Spinal cord (tissue), 10 donors: ENCODE results near the gene NUDT15. TPM values are rescaled to one million over a fixed set of nuclear protein-coding genes. Genes with fewer than 3 reads are reported as not detected.
"Not testable (repeated sequence)": the region's sequence is repeated elsewhere in the genome, so short reads cannot be mapped to it uniquely, and the experiment has no call there.

Experiments
- DNase-seq, 6 donors: peaks; one replicate each; pipeline versions ENCODE4 v3.0.0 to v3.0.0-alpha.2; 2013 to 2015; ENCODE audit warnings: low spot score in 6 of 6, low read depth in 4 of 6
- H3K27ac ChIP-seq: one replicate; pipeline ENCODE4 v1.5.1; 2013; ENCODE audit warnings: low read depth, low read length, control low read depth
- H3K27me3 ChIP-seq: one replicate; pipeline ENCODE4 v1.6.1; 2013; ENCODE audit warnings: low read length; ENCODE audit not compliant: control insufficient read depth, insufficient read depth
- H3K36me3 ChIP-seq: one replicate; pipeline ENCODE4 v1.6.1; 2013; ENCODE audit warnings: low read length; ENCODE audit not compliant: control insufficient read depth, insufficient read depth
- H3K4me1 ChIP-seq: one replicate; pipeline ENCODE4 v1.6.1; 2013; ENCODE audit warnings: low read length; ENCODE audit not compliant: control insufficient read depth, insufficient read depth
- H3K4me3 ChIP-seq: one replicate; pipeline ENCODE4 v1.5.1; 2013; ENCODE audit warnings: low read depth, low read length, control low read depth
- H3K9me3 ChIP-seq: one replicate; pipeline ENCODE4 v1.6.1; 2013; ENCODE audit warnings: low read length; ENCODE audit not compliant: control insufficient read depth, insufficient read depth
- WGBS: methylation state at CpG from one replicate; pipeline ENCODE4 v1.1.5; 2013; ENCODE audit warnings: missing lambda C conversion rate; ENCODE audit not compliant: insufficient coverage; 5-methylcytosine and 5-hydroxymethylcytosine counted together
- polyA plus RNA-seq, 2 donors: library from polyadenylated mRNA; unstranded; fragments of 120-200 nt; gene quantifications; one replicate each; pipeline ENCODE4 v1.2.1, GENCODE V29; 2013; ENCODE audit not compliant: insufficient read length in 2 of 2
- total RNA-seq, 2 donors: library from RNA; depleted of rRNA in 1 of 2; stranded (reverse); fragments of 120-200 nt in 1 of 2; fragments of >200 nt in 1 of 2; gene quantifications; one replicate each; pipeline versions ENCODE4 v1.2.3 to v1.2.4, GENCODE V29; 2013 to 2014
- donor health status: healthy.

The NUDT15 gene
- total and polyA plus RNA-seq, 4 donors, result 14.1 to 16.5 (median 15.3) TPM

DNA sequence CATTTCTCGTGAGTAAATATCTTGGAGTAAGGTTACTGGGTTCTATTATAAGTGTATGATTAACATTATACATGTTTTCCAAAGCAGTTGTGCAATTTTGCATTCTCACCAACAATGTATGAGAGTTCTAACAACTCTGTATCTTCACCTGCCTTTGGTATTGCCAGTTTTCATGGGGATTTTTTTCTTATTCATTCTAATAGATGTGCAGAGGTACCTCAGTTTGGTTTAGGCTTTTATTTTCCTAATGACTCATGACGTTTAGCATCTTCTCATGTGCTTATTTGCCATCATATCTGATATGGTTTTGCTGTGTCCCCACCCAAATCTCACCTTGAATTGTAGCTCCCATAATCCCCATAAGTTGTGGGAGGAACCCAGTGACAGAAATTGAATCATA, 7.7 kb upstream of the NUDT15 start:
- Histone ChIP-seq H3K36me3 (no peaks in the 10 kb centered on the region), H3K4me3 (no peak overlapping the region), H3K4me1 (no peaks in the 10 kb centered on the region), H3K9me3 (peaks cover 8% of the 10 kb centered on the region), H3K27me3 (no peaks in the 10 kb centered on the region), H3K27ac (no peak overlapping the region)
- WGBS, result no CpG with 5 or more reads among the region's 2 CpGs
- DNase-seq, result no peak

DNA sequence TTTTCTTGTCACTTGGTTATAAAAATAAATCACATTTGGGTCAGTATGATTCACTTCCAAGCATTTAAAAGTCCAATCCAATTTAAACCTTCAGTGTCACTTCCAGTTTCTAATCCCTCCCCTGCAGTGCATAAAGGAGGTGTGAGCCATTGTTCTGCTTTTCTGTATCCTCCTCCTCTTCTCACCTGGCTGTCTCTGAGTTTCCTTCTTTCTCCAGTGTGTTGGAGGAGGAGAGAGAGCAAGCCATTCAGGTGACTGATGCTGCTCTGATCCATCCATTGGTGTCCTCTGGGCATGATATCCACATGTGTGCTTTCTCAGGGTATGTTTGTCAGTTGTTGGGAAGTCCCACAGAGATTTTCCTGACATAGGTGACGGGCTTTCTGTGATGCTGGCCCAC, 1.2 kb downstream of the NUDT15 start:
- 100% methylated on average over 1 of the region's 1 CpG for WGBS
- Histone ChIP-seq H3K36me3 (no peaks in the 10 kb centered on the region), H3K27ac (no peak overlapping the region), H3K27me3 (no peaks in the 10 kb centered on the region), H3K9me3 (no peaks in the 10 kb centered on the region), H3K4me3 (no peak overlapping the region), H3K4me1 (peaks cover 8% of the 10 kb centered on the region)
- peak in 1 of 6 donors; percentile 2 for DNase-seq

DNA sequence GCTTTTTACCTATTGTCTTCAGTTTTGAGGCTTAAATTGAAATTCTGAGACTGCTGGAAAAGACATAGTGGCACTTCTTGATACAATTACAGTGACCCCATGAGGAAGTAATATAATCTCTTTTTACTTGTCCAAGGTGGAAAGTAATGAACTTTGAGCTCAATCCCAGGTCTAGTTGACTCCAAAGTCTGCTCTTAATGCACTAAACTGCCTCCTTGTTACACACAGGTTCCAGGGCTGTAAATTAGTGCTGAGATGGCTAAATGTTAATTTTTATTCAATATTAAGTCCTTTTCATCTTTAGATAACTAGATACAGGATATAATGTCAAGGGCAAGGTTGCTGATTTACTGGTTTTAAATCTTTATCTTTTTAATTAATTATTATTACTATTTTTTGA, 2.5 kb downstream of the NUDT15 start:
- H3K36me3 ChIP-seq, result no peaks in the 10 kb centered on the region
- no peaks in the 10 kb centered on the region for H3K27me3 ChIP-seq
- no peaks in the 10 kb centered on the region for H3K9me3 ChIP-seq
- no peak overlapping the region for H3K27ac ChIP-seq
- H3K4me1 ChIP-seq, result peaks cover 8% of the 10 kb centered on the region
- DNase-seq, result no peak
- H3K4me3 ChIP-seq, result no peak overlapping the region

DNA sequence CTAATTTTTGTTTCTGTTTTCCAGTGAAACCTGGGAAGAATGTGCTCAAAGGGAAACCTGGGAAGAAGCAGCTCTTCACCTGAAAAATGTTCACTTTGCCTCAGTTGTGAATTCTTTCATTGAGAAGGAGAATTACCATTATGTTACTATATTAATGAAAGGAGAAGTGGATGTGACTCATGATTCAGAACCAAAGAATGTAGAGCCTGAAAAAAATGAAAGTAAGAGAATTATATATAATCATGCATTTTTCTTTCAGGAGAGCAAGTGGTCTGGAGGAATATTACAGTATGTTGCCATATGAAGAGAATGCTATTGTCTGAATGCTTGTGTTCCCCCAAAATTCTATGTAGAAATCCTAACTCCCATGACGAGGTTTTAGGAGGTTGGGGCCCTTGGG, 3.4 kb downstream of the NUDT15 start:
- no CpG with 5 or more reads among the region's 1 CpG for WGBS
- Histone ChIP-seq H3K4me1 (peaks cover 8% of the 10 kb centered on the region), H3K27ac (no peak overlapping the region), H3K36me3 (no peaks in the 10 kb centered on the region), H3K4me3 (no peak overlapping the region), H3K27me3 (no peaks in the 10 kb centered on the region), H3K9me3 (no peaks in the 10 kb centered on the region)
- DNase-seq, result no peak

- no peak overlapping the region for H3K27ac ChIP-seq
- H3K4me3 ChIP-seq, result no peak overlapping the region
- H3K4me1 ChIP-seq, result peaks cover 4% of the 10 kb centered on the region
- H3K36me3 ChIP-seq, result no peaks in the 10 kb centered on the region
- no peaks in the 10 kb centered on the region for H3K9me3 ChIP-seq
- WGBS, result 88% methylated on average over 1 of the region's 2 CpGs
- DNase-seq, result no peak
- H3K27me3 ChIP-seq, result no peaks in the 10 kb centered on the region
Observed at GRCh38 chr13:48042894-48043293, 5.4 kb downstream of the NUDT15 start.

DNA sequence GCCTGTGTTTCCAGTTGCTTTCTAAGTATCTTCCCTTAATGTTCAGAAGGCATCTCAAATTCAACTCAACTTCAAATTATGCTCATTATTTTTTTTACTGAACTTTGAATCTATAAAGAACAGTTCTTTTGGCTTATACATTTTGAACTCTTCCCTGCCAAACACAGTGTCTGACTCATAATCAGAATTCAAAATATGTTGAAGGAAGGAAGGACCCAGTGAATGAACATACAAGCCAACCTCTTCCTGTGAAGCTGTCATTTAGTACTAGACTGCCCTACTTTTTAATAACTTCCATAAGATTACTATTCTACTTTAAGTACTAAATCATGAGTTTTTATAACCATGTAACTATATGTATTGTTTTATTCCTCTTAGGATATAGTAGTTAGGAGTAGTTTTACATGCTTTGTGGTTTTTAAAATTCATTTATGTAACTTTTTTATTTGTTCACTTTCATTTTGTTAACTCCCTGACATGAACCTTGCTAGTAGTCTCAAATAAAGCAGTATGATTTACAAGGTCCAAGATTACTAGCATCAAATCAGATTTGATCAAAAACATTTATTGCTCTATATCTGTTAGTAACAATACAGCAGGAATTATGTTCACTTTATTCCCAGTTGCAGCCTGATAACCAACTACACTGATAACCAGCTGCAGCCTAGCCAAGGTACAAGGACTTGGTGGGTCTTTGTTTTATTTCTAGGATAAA, 6.4 kb downstream of the NUDT15 start:
- Histone ChIP-seq H3K9me3 (no peaks in the 10 kb centered on the region), H3K4me1 (no peaks in the 10 kb centered on the region), H3K27me3 (no peaks in the 10 kb centered on the region), H3K4me3 (no peak overlapping the region), H3K27ac (no peak overlapping the region), H3K36me3 (no peaks in the 10 kb centered on the region)
- DNase-seq, result no peak

GRCh38 chr13:48050550-48050949, 13.0 kb downstream of the NUDT15 start:
- no peak for DNase-seq
- Histone ChIP-seq H3K36me3 (peaks cover 24% of the 10 kb centered on the region), H3K4me1 (no peaks in the 10 kb centered on the region), H3K4me3 (no peak overlapping the region), H3K9me3 (no peaks in the 10 kb centered on the region), H3K27ac (no peak overlapping the region), H3K27me3 (no peaks in the 10 kb centered on the region)
- WGBS, result 89% methylated on average over 2 of the region's 3 CpGs

DNA sequence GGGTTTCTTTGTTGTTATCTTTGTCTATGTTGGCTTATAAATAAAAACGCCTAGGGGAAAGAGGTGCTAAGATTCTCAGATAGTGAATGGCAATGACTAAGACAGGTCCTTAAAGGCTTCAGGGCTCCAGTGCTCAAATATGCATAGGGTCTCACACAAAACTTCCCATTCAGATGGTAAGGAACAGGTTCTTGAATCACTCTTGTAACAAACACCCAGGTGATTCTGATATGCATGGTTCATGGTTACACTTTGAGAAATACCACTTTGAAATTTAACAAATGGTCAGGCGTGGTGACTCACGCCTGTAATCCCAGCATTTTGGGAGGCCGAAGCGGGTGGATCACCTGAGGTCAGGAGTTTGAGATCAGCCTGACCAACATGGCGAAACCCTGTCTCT, 17.1 kb downstream of the NUDT15 start:
- no peak for DNase-seq
- no peaks in the 10 kb centered on the region for H3K9me3 ChIP-seq
- peaks cover 22% of the 10 kb centered on the region for H3K36me3 ChIP-seq
- H3K27ac ChIP-seq, result no peak overlapping the region
- WGBS, result 96% methylated on average over 4 of the region's 6 CpGs
- H3K27me3 ChIP-seq, result no peaks in the 10 kb centered on the region
- H3K4me1 ChIP-seq, result no peaks in the 10 kb centered on the region
- H3K4me3 ChIP-seq, result no peak overlapping the region

- Histone ChIP-seq H3K4me3 (no peak overlapping the region), H3K27me3 (no peaks in the 10 kb centered on the region), H3K27ac (no peak overlapping the region), H3K4me1 (no peaks in the 10 kb centered on the region), H3K36me3 (peaks cover 12% of the 10 kb centered on the region), H3K9me3 (no peaks in the 10 kb centered on the region)
- DNase-seq, result no peak
- WGBS, result 80% methylated on average over 1 of the region's 5 CpGs
Observed at GRCh38 chr13:48055712-48056111, 18.2 kb downstream of the NUDT15 start.

DNA sequence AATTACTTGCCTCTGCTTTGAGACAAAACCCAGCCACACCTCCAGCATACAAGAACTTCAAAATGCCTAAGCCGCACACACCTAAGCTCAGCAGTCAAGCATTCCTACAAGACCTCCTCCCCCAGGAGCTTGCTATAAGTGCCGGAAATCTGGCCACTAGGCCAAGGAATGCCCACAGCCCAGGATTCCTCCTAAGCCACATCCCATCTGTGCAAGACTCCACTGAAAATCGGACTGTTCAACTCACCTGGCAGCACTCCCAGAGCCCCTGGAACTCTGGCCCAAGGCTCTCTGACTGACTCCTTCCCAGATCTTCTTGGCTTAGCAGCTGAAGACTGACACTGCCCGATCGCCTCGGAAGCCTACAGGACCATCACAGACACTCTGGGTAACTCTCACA, 21.0 kb downstream of the NUDT15 start:
- 94% methylated on average over 3 of the region's 6 CpGs for WGBS
- H3K27ac ChIP-seq, H3K9me3 ChIP-seq, H3K4me3 ChIP-seq, H3K27me3 ChIP-seq, H3K36me3 ChIP-seq, H3K4me1 ChIP-seq: not testable (repeated sequence)
- peak in 1 of 6 donors; percentile 7 for DNase-seq
